K562 (cell line): ENCODE data around the gene CPVL. TPM values are rescaled to one million over a fixed set of nuclear protein-coding genes. Genes with fewer than 3 reads are reported as not detected.

Source experiments
- ATAC-seq: fragments of 200-7000 bp; cut with Tn5 transposase; 3 replicates; pipeline ENCODE4 v1.9.1; 2020; ENCODE audit warnings: moderate library complexity
- BruUV-seq: library from RNA; stranded (reverse); fragments of 400-500 nt; replicated peaks from 2 replicates; lab custom pipeline; 2021; lab: Mats Ljungman, UMichigan
- CTCF ChIA-PET: fragments of 300-600 bp; formaldehyde crosslinking; extraction: SDS; loops from one replicate; lab custom pipeline; 2021; ENCODE audit warnings: low intra/inter-chr PET ratio; lab: Yijun Ruan, JAX
- POLR2A ChIA-PET: fragments of 300-600, 350-650 bp; sonication (Branson Sonifier 250); formaldehyde crosslinking; extraction: SDS; loops from one replicate; lab custom pipeline; 2021; ENCODE audit warnings: antibody characterized with exemption, inconsistent platforms; lab: Yijun Ruan, JAX
- DNase-seq, 4 experiments: peaks; one replicate each; pipeline versions ENCODE4 v3.0.0 to v3.0.0-alpha.2; 2011 to 2018; ENCODE audit warnings: low spot score in 3 of 4, mixed read lengths in 3 of 4; ENCODE audit errors: extremely low read depth in 1 of 4
- FAIRE-seq: peaks from 2 replicates; lab custom pipeline; 2011; peaks lifted over from hg19 to GRCh38; lab: Jason Lieb, UNC
- H2AFZ ChIP-seq: 2 replicates; pipeline ENCODE4 v1.6.0; 2011; ENCODE audit warnings: low read depth, low read length, control low read depth, inconsistent platforms
- H3K27ac ChIP-seq: fragments of 200-600 bp; 3 replicates; pipeline ENCODE4 v1.8.0; 2011; ENCODE audit warnings: low read depth, mild to moderate bottlenecking, control low read depth, inconsistent platforms, low read length, moderate library complexity, mixed read lengths; ENCODE audit errors: extremely low read depth
- H3K27me3 ChIP-seq, 2 experiments: fragments of 300-600 bp in 1 of 2; 2 replicates in 1 of 2; 3 replicates in 1 of 2; pipeline versions ENCODE4 v1.6.0 to v1.8.0; 2011; ENCODE audit warnings: inconsistent platforms in 2 of 2, low read length in 2 of 2, mild to moderate bottlenecking in 1 of 2, mixed read lengths in 1 of 2, moderate library complexity in 1 of 2; ENCODE audit not compliant: control insufficient read depth in 2 of 2, insufficient read depth in 2 of 2
- H3K36me3 ChIP-seq: fragments of 300-600 bp; 3 replicates; pipeline ENCODE4 v1.8.0; 2011; ENCODE audit warnings: mild to moderate bottlenecking, low read length, inconsistent platforms; ENCODE audit not compliant: control insufficient read depth, insufficient read depth
- H3K4me1 ChIP-seq, 2 experiments: fragments of 200-600 bp in 1 of 2; replicated peaks in 1 of 2; 2 replicates in 1 of 2; 3 replicates in 1 of 2; pipeline versions ENCODE4 v1.5.1 to v1.8.0; 2011; ENCODE audit warnings: inconsistent platforms in 2 of 2, low read length in 2 of 2, mild to moderate bottlenecking in 1 of 2, mixed read lengths in 1 of 2, moderate library complexity in 1 of 2; ENCODE audit not compliant: control insufficient read depth in 2 of 2, insufficient read depth in 2 of 2
- H3K4me2 ChIP-seq: 2 replicates; pipeline ENCODE4 v1.6.1; 2011; ENCODE audit warnings: low read length, control low read depth, inconsistent platforms, mixed read lengths; ENCODE audit not compliant: insufficient read depth
- H3K4me3 ChIP-seq: fragments of 200-600 bp; sonication (generic), shearing (Covaris generic); 2 replicates; pipeline ENCODE4 v1.5.1; 2016; ENCODE audit warnings: control low read depth, inconsistent platforms
- H3K79me2 ChIP-seq: fragments of 200-600 bp; 3 replicates; pipeline ENCODE4 v1.8.0; 2011; ENCODE audit warnings: low read length, inconsistent platforms; ENCODE audit not compliant: control insufficient read depth, insufficient read depth
- H3K9ac ChIP-seq, 2 experiments: 2 replicates each; pipeline versions ENCODE4 v1.6.0 to v1.6.1; 2011; ENCODE audit warnings: low read depth in 2 of 2, low read length in 2 of 2, control low read depth in 1 of 2, inconsistent platforms in 1 of 2, mild to moderate bottlenecking in 1 of 2, mixed read lengths in 1 of 2; ENCODE audit not compliant: insufficient read depth in 1 of 2
- H3K9me1 ChIP-seq: one replicate; pipeline ENCODE4 v1.6.0; 2011; ENCODE audit warnings: inconsistent platforms, mild to moderate bottlenecking, low read length, moderate library complexity; ENCODE audit not compliant: control insufficient read depth, insufficient read depth
- H3K9me3 ChIP-seq: replicated peaks from 2 replicates; pipeline ENCODE4 v1.5.1; 2011; ENCODE audit warnings: low read depth, low read length, inconsistent platforms; ENCODE audit not compliant: control insufficient read depth, insufficient read depth
- H4K20me1 ChIP-seq: replicated peaks from 2 replicates; pipeline ENCODE4 v1.6.1; 2011; ENCODE audit warnings: low read length, inconsistent platforms, mixed read lengths; ENCODE audit not compliant: control insufficient read depth, insufficient read depth
- CHD2 ChIP-seq: IDR thresholded peaks from 2 replicates; pipeline ENCODE4 v1.6.1; 2011; ENCODE audit warnings: low read depth, low read length
- DMBX1 ChIP-seq: fragments of 250-450 bp; sonication (Bioruptor Pico); IDR thresholded peaks from 2 replicates; pipeline ENCODE4 v1.8.0; 2022; ENCODE audit warnings: inconsistent platforms, mild to moderate bottlenecking, moderate library complexity, borderline replicate concordance
- ESRRA ChIP-seq: fragments of 450-650 bp; IDR thresholded peaks from 2 replicates; pipeline ENCODE4 v1.6.1; 2014; ENCODE audit warnings: low read depth, mild to moderate bottlenecking, moderate library complexity, borderline replicate concordance
- LARP7 ChIP-seq: fragments of 450-650 bp; IDR thresholded peaks from 2 replicates; pipeline ENCODE4 v1.6.1; 2016
- MAFF ChIP-seq: IDR thresholded peaks from 2 replicates; pipeline ENCODE4 v1.6.1; 2012; ENCODE audit warnings: low read length, improper control_type of control experiment
- NFE2 ChIP-seq: IDR thresholded peaks from 2 replicates; pipeline ENCODE4 v1.6.1; 2014; ENCODE audit warnings: antibody characterized with exemption, low read depth
- SAFB2 ChIP-seq: fragments of 200-400 bp; formaldehyde crosslinking; IDR thresholded peaks from 2 replicates; pipeline ENCODE4 v1.6.1; 2018; ENCODE audit warnings: borderline replicate concordance, low read length, low read depth, moderate library complexity; ENCODE audit not compliant: severe bottlenecking
- STAG1 ChIP-seq: sonication (generic); formaldehyde crosslinking; IDR thresholded peaks from 2 replicates; pipeline ENCODE4 v1.5.0; 2020; ENCODE audit warnings: missing genetic modification reagents, borderline replicate concordance
- TBL1XR1 ChIP-seq, 2 experiments: IDR thresholded peaks; 2 replicates each; pipeline ENCODE4 v1.6.1; 2012; ENCODE audit warnings: improper control_type of control experiment in 2 of 2, low read length in 2 of 2, mild to moderate bottlenecking in 1 of 2
- ZKSCAN1 ChIP-seq: fragments of 150-350 bp; IDR thresholded peaks from 2 replicates; pipeline ENCODE4 v1.6.1; 2016; ENCODE audit warnings: low read depth, low read length
- ZNF133 ChIP-seq: fragments of 250-450 bp; sonication (Bioruptor Pico); IDR thresholded peaks from 2 replicates; pipeline ENCODE4 v1.4.0; 2020; ENCODE audit warnings: mild to moderate bottlenecking
- ZNF282 ChIP-seq: sonication (generic); formaldehyde crosslinking; IDR thresholded peaks from 2 replicates; pipeline ENCODE4 v1.8.1; 2023; ENCODE audit warnings: missing genetic modification reagents
- ZNF696 ChIP-seq: fragments of 250-450 bp; sonication (Bioruptor Pico); conservative IDR thresholded peaks from 2 replicates; pipeline ENCODE4 v1.4.0; 2020; ENCODE audit warnings: mild to moderate bottlenecking, moderate library complexity
- ZNF75A ChIP-seq: fragments of 450-650 bp; formaldehyde crosslinking; IDR thresholded peaks from 2 replicates; pipeline ENCODE4 v1.4.0; 2020; ENCODE audit warnings: mild to moderate bottlenecking
- WGBS: fragments of 100-300 bp; shearing (Covaris generic); methylation state at CpG from one replicate; pipeline ENCODE4 v1.1.6; 2016; ENCODE audit warnings: low coverage, mixed read lengths; ENCODE audit not compliant: insufficient coverage; ENCODE audit errors: missing lambda C conversion rate; 5-methylcytosine and 5-hydroxymethylcytosine counted together
- in situ Hi-C: fragments of 300-500 bp; cut with MboI; formaldehyde crosslinking; loops from 4 replicates; pipeline ENCODE4 v1.15.0; 2018; ENCODE audit warnings: inconsistent platforms, mixed read lengths
- intact Hi-C: fragments of 100-400 bp; cut with micrococcal nuclease; formaldehyde crosslinking; loops from 2 replicates; pipeline ENCODE4 v1.14.2; 2022
- polyA plus RNA-seq, 8 experiments: library from polyadenylated mRNA; depleted of rRNA in 4 of 8; stranded (reverse) in 5 of 8; unstranded in 3 of 8; fragments of >200 nt; fragmentation: Nextera tagmentation in 2 of 8; fragmentation: Illumina TruSeq in 1 of 8; extraction: Ambion mirVana in 2 of 8; extraction: Trizol in 1 of 8; gene quantifications; 2 replicates each; pipeline versions ENCODE4 v1.2.1 to v1.2.3, GENCODE V29; 2011 to 2014; ENCODE audit warnings: inconsistent platforms in 1 of 8, missing spikeins in 1 of 8
- total RNA-seq, 7 experiments: library from RNA; depleted of rRNA in 6 of 7; stranded (reverse); fragments of >200 nt in 6 of 7; fragmentation: Illumina TruSeq in 2 of 7; extraction: Trizol in 2 of 7; gene quantifications; 2 replicates each; pipeline versions ENCODE4 v1.2.1 to v1.2.3, GENCODE V29; 2011 to 2021; ENCODE audit warnings: low replicate concordance in 1 of 7
- TF ChIP-seq, protein P1 (sequence below): sonication (generic); formaldehyde crosslinking; IDR thresholded peaks from 2 replicates; pipeline ENCODE4 v1.8.1; 2022; ENCODE audit warnings: missing genetic modification reagents
- TF ChIP-seq, protein P2 (sequence below): sonication (generic); formaldehyde crosslinking; IDR thresholded peaks from 2 replicates; pipeline ENCODE4 v1.8.0; 2022; ENCODE audit warnings: mild to moderate bottlenecking, missing genetic modification reagents

The CPVL gene
- total and polyA plus RNA-seq, 9 of the 15 experiments (the other 6 are each of a cell fraction or from before 2014, with no cell fraction given): 0.89 to 2.4 (median 1.5) TPM

DNA sequence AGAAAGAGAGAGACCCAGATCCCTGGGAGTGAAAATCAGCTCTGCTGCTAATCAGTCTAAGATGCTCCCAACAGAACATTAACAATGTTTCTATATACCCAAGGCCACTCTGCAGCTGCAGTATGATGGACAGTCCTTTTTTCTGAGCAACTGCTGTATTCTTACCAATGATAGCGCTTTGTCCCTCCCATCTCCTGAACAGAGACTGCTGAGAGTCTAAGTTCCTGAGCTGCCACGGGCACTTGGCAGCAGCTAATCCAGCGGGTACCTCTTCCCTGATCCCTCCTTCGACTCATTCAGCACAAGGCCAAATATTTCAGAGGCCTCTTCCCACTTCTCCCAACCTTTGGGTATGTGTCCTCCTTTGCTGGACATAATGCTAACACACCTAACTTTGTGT lies 7.7 kb downstream of the CPVL start:
- no peak overlapping the region for H3K4me2 ChIP-seq
- ATAC-seq: no peak
- no peaks in the 10 kb centered on the region; a peak in 1 of 5 replicates for H3K27me3 ChIP-seq
- intact Hi-C loops: no loop called here
- BruUV-seq: no TSS peak
- WGBS: 0% methylated on average over 4 of the region's 4 CpGs
- FAIRE-seq: no peak
- no peaks in the 10 kb centered on the region for H3K36me3 ChIP-seq
- DNase-seq: no peak
- TF ChIP-seq CHD2 (no peak), ZNF696 (CRISPR knock-in tag) (no peak), NFE2 (no peak), MAFF (no peak), LARP7 (no peak), ZNF133 (no peak), SAFB2 (no peak), ZNF282 (CRISPR knock-in tag) (no peak), ZNF75A (no peak), ESRRA (no peak), TBL1XR1 (IDR thresholded peaks at IDR 0.05; ENCODE audit: low read length in 2 of 2) (no peak), STAG1 (CRISPR knock-in tag) (no peak), DMBX1 (CRISPR knock-in tag) (no peak), ZKSCAN1 (no peak)
- TF ChIP-seq, protein P1, sequence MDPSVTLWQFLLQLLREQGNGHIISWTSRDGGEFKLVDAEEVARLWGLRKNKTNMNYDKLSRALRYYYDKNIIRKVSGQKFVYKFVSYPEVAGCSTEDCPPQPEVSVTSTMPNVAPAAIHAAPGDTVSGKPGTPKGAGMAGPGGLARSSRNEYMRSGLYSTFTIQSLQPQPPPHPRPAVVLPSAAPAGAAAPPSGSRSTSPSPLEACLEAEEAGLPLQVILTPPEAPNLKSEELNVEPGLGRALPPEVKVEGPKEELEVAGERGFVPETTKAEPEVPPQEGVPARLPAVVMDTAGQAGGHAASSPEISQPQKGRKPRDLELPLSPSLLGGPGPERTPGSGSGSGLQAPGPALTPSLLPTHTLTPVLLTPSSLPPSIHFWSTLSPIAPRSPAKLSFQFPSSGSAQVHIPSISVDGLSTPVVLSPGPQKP: no peak
- TF ChIP-seq, protein P2, sequence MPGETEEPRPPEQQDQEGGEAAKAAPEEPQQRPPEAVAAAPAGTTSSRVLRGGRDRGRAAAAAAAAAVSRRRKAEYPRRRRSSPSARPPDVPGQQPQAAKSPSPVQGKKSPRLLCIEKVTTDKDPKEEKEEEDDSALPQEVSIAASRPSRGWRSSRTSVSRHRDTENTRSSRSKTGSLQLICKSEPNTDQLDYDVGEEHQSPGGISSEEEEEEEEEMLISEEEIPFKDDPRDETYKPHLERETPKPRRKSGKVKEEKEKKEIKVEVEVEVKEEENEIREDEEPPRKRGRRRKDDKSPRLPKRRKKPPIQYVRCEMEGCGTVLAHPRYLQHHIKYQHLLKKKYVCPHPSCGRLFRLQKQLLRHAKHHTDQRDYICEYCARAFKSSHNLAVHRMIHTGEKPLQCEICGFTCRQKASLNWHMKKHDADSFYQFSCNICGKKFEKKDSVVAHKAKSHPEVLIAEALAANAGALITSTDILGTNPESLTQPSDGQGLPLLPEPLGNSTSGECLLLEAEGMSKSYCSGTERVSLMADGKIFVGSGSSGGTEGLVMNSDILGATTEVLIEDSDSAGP (CRISPR knock-in tag): no peak
- no peaks in the 10 kb centered on the region for H3K9me1 ChIP-seq
- H3K4me3 ChIP-seq: no peak overlapping the region
- POLR2A ChIA-PET: no interaction called here
- H3K9me3 ChIP-seq: no peaks in the 10 kb centered on the region
- H3K4me1 ChIP-seq: no peaks in the 10 kb centered on the region
- CTCF ChIA-PET: no interaction called here
- no peaks in the 10 kb centered on the region for H4K20me1 ChIP-seq
- no peak overlapping the region for H3K27ac ChIP-seq
- in situ Hi-C loops: no loop called here
- no peak overlapping the region for H2AFZ ChIP-seq
- H3K79me2 ChIP-seq: no peaks in the 10 kb centered on the region
- H3K9ac ChIP-seq: no peak overlapping the region
